Amygdala (tissue), 56 donors: Measurements from ENCODE around the gene PLVAP.
"Not testable (repeated sequence)": the region's sequence is repeated elsewhere in the genome, so short reads cannot be mapped to it uniquely, and the experiment has no call there.

Experiments
- DNase-seq, 56 donors: peaks; one replicate each; lab custom pipeline; 2025; lab: John Stamatoyannopoulos, UW

PLVAP gene

GRCh38 chr19:17402982-17403855 is 26.1 kb upstream of the PLVAP start:
- DNase-seq: peak in 1 of 56 donors; percentile 62

GRCh38 chr19:17401628-17402027 is 24.5 kb upstream of the PLVAP start:
- DNase-seq: no peak

- no peak for DNase-seq
Observed at GRCh38 chr19:17398902-17399527, 21.9 kb upstream of the PLVAP start.

GRCh38 chr19:17394891-17395415 is 17.8 kb upstream of the PLVAP start:
- peak in 9 of 56 donors; percentile 4 to 23 (median 8) for DNase-seq

GRCh38 chr19:17393914-17394313 is 16.8 kb upstream of the PLVAP start, which contains the start of gene CCDC194:
Gene CCDC194 (minus strand): TSS chr19:17394196. CDS start chr19:17394158, 38 bp downstream.
- no peak for DNase-seq

GRCh38 chr19:17393002-17393401 is 15.9 kb upstream of the PLVAP start:
- DNase-seq: no peak

GRCh38 chr19:17391371-17392151 is 14.4 kb upstream of the PLVAP start:
- DNase-seq: peak in 1 of 56 donors; percentile 5

GRCh38 chr19:17390665-17391370 is 13.7 kb upstream of the PLVAP start:
- peak in 54 of 56 donors; percentile 13 to 88 (median 74) for DNase-seq

- DNase-seq: no peak
Observed at GRCh38 chr19:17389957-17390664, 13.0 kb upstream of the PLVAP start.

GRCh38 chr19:17389288-17389687 is 12.1 kb upstream of the PLVAP start:
- DNase-seq: no peak

- peak in 17 of 56 donors; percentile 3 to 55 (median 21) for DNase-seq
Observed at GRCh38 chr19:17385878-17386611, 8.9 kb upstream of the PLVAP start.

- DNase-seq: no peak
Observed at GRCh38 chr19:17380426-17381138, 3.4 kb upstream of the PLVAP start.

GRCh38 chr19:17379221-17379631 is 2.1 kb upstream of the PLVAP start:
- DNase-seq: no peak

GRCh38 chr19:17378271-17378670 is 1.1 kb upstream of the PLVAP start:
- DNase-seq: no peak

GRCh38 chr19:17370026-17370587 is 7.0 kb downstream of the PLVAP start:
- peak in 10 of 56 donors; percentile 1 to 50 (median 24) for DNase-seq

- no peak for DNase-seq
Observed at GRCh38 chr19:17365361-17365760, 11.8 kb downstream of the PLVAP start.

GRCh38 chr19:17363852-17364605 is 13.1 kb downstream of the PLVAP start:
- DNase-seq: not testable (repeated sequence)
